Neural cell (in vitro differentiated cells): ENCODE results near the gene USP46. TPM values are rescaled to one million over a fixed set of nuclear protein-coding genes. Genes with fewer than 3 reads are reported as not detected.

Source experiments
- H2AFZ ChIP-seq: fragments of 200-600, 300-800 bp; sonication (generic), shearing (Covaris generic); 2 replicates; pipeline ENCODE4 v1.6.0; 2014; ENCODE audit warnings: low read depth, mild to moderate bottlenecking, antibody characterized with exemption, low read length, moderate library complexity
- H3F3A ChIP-seq: fragments of 200-600 bp; shearing (Covaris generic); 2 replicates; pipeline ENCODE4 v1.6.1; 2016; ENCODE audit warnings: mild to moderate bottlenecking, moderate library complexity, mixed read lengths, antibody characterized with exemption, low read length; ENCODE audit not compliant: insufficient read depth, poor library complexity, severe bottlenecking
- H3K27ac ChIP-seq: fragments of 200-600, 300-800 bp; sonication (generic), shearing (Covaris generic); 2 replicates; pipeline ENCODE4 v1.5.1; 2014; ENCODE audit warnings: mild to moderate bottlenecking, low read length, moderate library complexity
- H3K27me3 ChIP-seq: fragments of 300-800, 200-600 bp; sonication (generic), shearing (Covaris generic); 2 replicates; pipeline ENCODE4 v1.6.0; 2014; ENCODE audit warnings: mild to moderate bottlenecking, low read depth, low read length, moderate library complexity; ENCODE audit not compliant: insufficient read depth
- H3K36me3 ChIP-seq: fragments of 300-800, 200-600 bp; sonication (generic), shearing (Covaris generic); 2 replicates; pipeline ENCODE4 v1.5.1; 2014; ENCODE audit warnings: mild to moderate bottlenecking, antibody characterized with exemption, low read length, moderate library complexity; ENCODE audit not compliant: insufficient read depth
- H3K4me2 ChIP-seq: fragments of 300-800, 200-600 bp; sonication (generic), shearing (Covaris generic); 2 replicates; pipeline ENCODE4 v1.6.0; 2014; ENCODE audit warnings: mild to moderate bottlenecking, low read length
- H3K4me3 ChIP-seq: fragments of 300-800, 200-600 bp; sonication (generic), shearing (Covaris generic); 2 replicates; pipeline ENCODE4 v1.5.1; 2014; ENCODE audit warnings: mild to moderate bottlenecking, low read length, moderate library complexity
- H3K79me2 ChIP-seq: fragments of 200-600 bp; shearing (Covaris generic); replicated peaks from 2 replicates; pipeline ENCODE4 v1.6.0; 2014; ENCODE audit warnings: mild to moderate bottlenecking, low read length, moderate library complexity; ENCODE audit not compliant: insufficient read depth
- H3K9ac ChIP-seq: fragments of 300-800, 200-600 bp; sonication (generic), shearing (Covaris generic); 2 replicates; pipeline ENCODE4 v1.6.1; 2016; ENCODE audit warnings: mild to moderate bottlenecking, low read length, mixed read lengths
- H3K9me2 ChIP-seq: fragments of 200-600 bp; shearing (Covaris generic); 2 replicates; pipeline ENCODE4 v1.6.1; 2016; ENCODE audit warnings: mild to moderate bottlenecking, low read length, mixed read lengths; ENCODE audit not compliant: insufficient read depth
- H3K9me3 ChIP-seq: fragments of 200-600, 300-800 bp; sonication (generic), shearing (Covaris generic); 2 replicates; pipeline ENCODE4 v1.6.1; 2016; ENCODE audit warnings: mild to moderate bottlenecking, mixed run types, low read length, moderate library complexity, mixed read lengths
- H4K20me1 ChIP-seq: fragments of 200-600 bp; shearing (Covaris generic); 2 replicates; pipeline ENCODE4 v1.6.1; 2016; ENCODE audit warnings: mild to moderate bottlenecking, mixed run types; ENCODE audit not compliant: insufficient read depth
- CTCF ChIP-seq: fragments of 450-650 bp; IDR thresholded peaks from 2 replicates; pipeline ENCODE4 v1.5.1; 2014; ENCODE audit warnings: antibody characterized with exemption, mild to moderate bottlenecking, moderate library complexity; ENCODE audit not compliant: poor library complexity, severe bottlenecking
- EP300 ChIP-seq: fragments of 450-650 bp; conservative IDR thresholded peaks from 2 replicates; pipeline ENCODE4 v1.6.1; 2014; ENCODE audit warnings: antibody characterized with exemption, mild to moderate bottlenecking, moderate library complexity; ENCODE audit not compliant: poor library complexity, severe bottlenecking
- EZH2 ChIP-seq: fragments of 200-600, 300-800 bp; shearing (Covaris generic), sonication (generic); IDR thresholded peaks from 2 replicates; pipeline ENCODE4 v1.6.1; 2014; ENCODE audit warnings: antibody characterized with exemption, low read length, borderline replicate concordance, mild to moderate bottlenecking; ENCODE audit not compliant: insufficient read depth, poor library complexity, severe bottlenecking
- MXI1 ChIP-seq: fragments of 450-650 bp; conservative IDR thresholded peaks from 2 replicates; pipeline ENCODE4 v1.6.1; 2014; ENCODE audit warnings: antibody characterized with exemption, mild to moderate bottlenecking; ENCODE audit not compliant: poor library complexity, severe bottlenecking
- POLR2AphosphoS5 ChIP-seq: IDR thresholded peaks from 2 replicates; pipeline ENCODE4 v1.6.1; 2012
- RAD21 ChIP-seq: fragments of 450-650 bp; conservative IDR thresholded peaks from 2 replicates; pipeline ENCODE4 v1.6.1; 2014; ENCODE audit warnings: antibody characterized with exemption, mild to moderate bottlenecking, moderate library complexity
- REST ChIP-seq: IDR thresholded peaks from 2 replicates; pipeline ENCODE4 v1.6.1; 2012; ENCODE audit warnings: borderline replicate concordance
- SMC3 ChIP-seq: fragments of 450-650 bp; conservative IDR thresholded peaks from 2 replicates; pipeline ENCODE4 v1.6.1; 2014; ENCODE audit warnings: antibody characterized with exemption, mild to moderate bottlenecking, moderate library complexity; ENCODE audit not compliant: poor library complexity
- TAF1 ChIP-seq: IDR thresholded peaks from 2 replicates; pipeline ENCODE4 v1.6.1; 2012; ENCODE audit warnings: low read depth
- polyA plus RNA-seq: library from polyadenylated mRNA; depleted of rRNA; stranded (reverse); fragments of >200 nt; gene quantifications from 2 replicates; pipeline ENCODE4 v1.2.3, GENCODE V29; 2014

USP46 gene
- polyA plus RNA-seq, 1 donor from 2014 or later: 14.1 TPM

DNA sequence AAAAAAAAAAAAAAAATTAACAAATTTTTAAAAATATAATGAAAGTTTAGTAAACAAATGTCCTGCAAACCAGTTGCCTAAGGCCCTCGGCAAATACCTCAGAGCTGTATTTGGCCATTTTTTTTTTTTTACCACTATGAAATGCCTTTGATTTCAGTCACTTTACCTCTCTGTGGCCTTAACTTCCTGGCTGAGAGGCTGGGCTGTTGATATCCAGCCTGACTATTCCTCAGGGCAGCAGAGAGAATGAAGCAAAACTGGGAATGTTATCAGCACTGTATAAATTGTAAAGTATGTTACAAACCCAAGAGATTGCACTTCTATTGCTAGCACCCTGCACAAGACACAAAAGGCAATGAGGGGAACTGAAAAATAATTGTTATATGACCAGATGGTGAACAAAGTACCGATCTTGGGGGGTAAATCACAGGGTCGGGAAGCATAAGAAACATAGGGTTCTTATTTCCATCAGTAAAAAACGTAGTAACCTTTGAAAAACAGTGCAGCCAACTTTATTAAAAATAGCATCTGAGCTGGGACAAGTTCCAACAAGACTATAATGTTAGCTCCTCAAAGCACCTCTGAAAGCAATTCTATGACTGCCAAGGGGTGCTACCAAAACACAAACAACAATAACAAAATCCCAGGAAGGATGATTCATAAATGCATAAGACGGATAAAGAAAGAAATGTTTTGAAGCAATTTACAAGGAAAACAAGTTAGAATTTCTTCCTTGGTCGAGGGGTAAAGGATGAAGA lies 18.1 kb downstream of the USP46 start:
- H3K27me3 ChIP-seq: no peaks in the 10 kb centered on the region
- H3K36me3 ChIP-seq: no peaks in the 10 kb centered on the region
- H3K79me2 ChIP-seq: peaks cover 23% of the 10 kb centered on the region
- no peak overlapping the region for H2AFZ ChIP-seq
- H3K9me2 ChIP-seq: no peaks in the 10 kb centered on the region
- no peak overlapping the region for H3K4me2 ChIP-seq
- no peak for TF ChIP-seq EZH2
- no peak for TF ChIP-seq MXI1
- no peak for TF ChIP-seq CTCF
- TF ChIP-seq POLR2AphosphoS5: no peak
- no peak for TF ChIP-seq SMC3
- no peak for TF ChIP-seq REST
- no peak for TF ChIP-seq RAD21
- no peak for TF ChIP-seq TAF1
- no peak for TF ChIP-seq EP300
- no peaks in the 10 kb centered on the region for H4K20me1 ChIP-seq
- no peak overlapping the region for H3K9ac ChIP-seq
- H3K9me3 ChIP-seq: no peaks in the 10 kb centered on the region
- H3F3A ChIP-seq: no peaks in the 10 kb centered on the region
- no peak overlapping the region for H3K4me3 ChIP-seq
- no peak overlapping the region for H3K27ac ChIP-seq

- no peaks in the 10 kb centered on the region for H3K36me3 ChIP-seq
- no peaks in the 10 kb centered on the region for H3K9me2 ChIP-seq
- H3K9ac ChIP-seq: no peak overlapping the region
- no peaks in the 10 kb centered on the region for H3K9me3 ChIP-seq
- no peaks in the 10 kb centered on the region for H3K27me3 ChIP-seq
- H3K4me2 ChIP-seq: peak overlapping the region; percentile 10
- TF ChIP-seq MXI1 (no peak), SMC3 (no peak), EP300 (no peak), RAD21 (no peak), POLR2AphosphoS5 (no peak), CTCF (no peak), EZH2 (no peak), TAF1 (no peak), REST (no peak)
- H4K20me1 ChIP-seq: no peaks in the 10 kb centered on the region
- no peak overlapping the region for H3K27ac ChIP-seq
- peaks cover 23% of the 10 kb centered on the region for H3K79me2 ChIP-seq
- H3F3A ChIP-seq: no peaks in the 10 kb centered on the region
- peak overlapping the region; percentile 9 for H3K4me3 ChIP-seq
- no peak overlapping the region for H2AFZ ChIP-seq
These were observed 20.4 kb downstream of the USP46 start for GRCh38 chr4:52638717-52639116.
